WTC11 (cell line): ENCODE measurements around the gene ATP2A3. TPM values are rescaled to one million over a fixed set of nuclear protein-coding genes. Genes with fewer than 3 reads are reported as not detected.

Experiments
- ATAC-seq: fragments of 200-7000 bp; cut with Tn5 transposase; 2 replicates; pipeline ENCODE4 v1.10.0; 2021; ENCODE audit warnings: mild to moderate bottlenecking, moderate library complexity
- CTCF ChIA-PET: fragments of 300-600 bp; sonication (Branson Sonifier 250); formaldehyde crosslinking; loops from one replicate; lab custom pipeline; 2021; ENCODE audit warnings: antibody characterized with exemption; lab: Charles Lee
- POLR2A ChIA-PET: fragments of 350-600 bp; sonication (Branson Sonifier 250); formaldehyde crosslinking; loops from one replicate; lab custom pipeline; 2021; ENCODE audit warnings: antibody characterized with exemption; lab: Charles Lee
- DNase-seq: peaks from one replicate; pipeline ENCODE4 v3.0.0; 2021; ENCODE audit warnings: low spot score
- H3K27ac Mint-ChIP-seq: 2 replicates; pipeline ENCODE4 v1.8.0; 2021; ENCODE audit warnings: mixed read lengths
- H3K27me3 Mint-ChIP-seq: 2 replicates; pipeline ENCODE4 v1.8.0; 2021; ENCODE audit warnings: low read depth, mild to moderate bottlenecking, moderate library complexity, mixed read lengths
- H3K36me3 Mint-ChIP-seq: 2 replicates; pipeline ENCODE4 v1.8.0; 2021; ENCODE audit warnings: mixed read lengths
- H3K4me1 Mint-ChIP-seq: 2 replicates; pipeline ENCODE4 v1.8.0; 2022; ENCODE audit warnings: mixed read lengths
- H3K4me3 Mint-ChIP-seq: 2 replicates; pipeline ENCODE4 v1.8.0; 2021; ENCODE audit warnings: mild to moderate bottlenecking, moderate library complexity, mixed read lengths
- H3K9me3 Mint-ChIP-seq: 2 replicates; pipeline ENCODE4 v1.8.0; 2021; ENCODE audit warnings: mixed read lengths
- ATF1 ChIP-seq: sonication (generic); formaldehyde crosslinking; IDR thresholded peaks from 2 replicates; pipeline ENCODE4 v1.8.1; 2023; ENCODE audit warnings: mild to moderate bottlenecking, moderate library complexity, missing genetic modification reagents
- FOXJ3 ChIP-seq: sonication (generic); formaldehyde crosslinking; IDR thresholded peaks from 2 replicates; pipeline ENCODE4 v1.9.0; 2021; ENCODE audit warnings: missing genetic modification reagents, mild to moderate bottlenecking, borderline replicate concordance
- NFATC4 ChIP-seq: fragments of 250-450 bp; sonication (Bioruptor Pico); IDR thresholded peaks from 2 replicates; pipeline ENCODE4 v1.9.0; 2021; ENCODE audit warnings: mild to moderate bottlenecking
- NR1H2 ChIP-seq: sonication (generic); formaldehyde crosslinking; IDR thresholded peaks from 2 replicates; pipeline ENCODE4 v1.9.0; 2021; ENCODE audit warnings: mild to moderate bottlenecking, moderate library complexity, missing genetic modification reagents
- SMAD4 ChIP-seq: sonication (generic); formaldehyde crosslinking; IDR thresholded peaks from 2 replicates; pipeline ENCODE4 v1.8.0; 2022; ENCODE audit warnings: mild to moderate bottlenecking, missing genetic modification reagents
- SP1 ChIP-seq: sonication (generic); formaldehyde crosslinking; conservative IDR thresholded peaks from 2 replicates; pipeline ENCODE4 v1.8.1; 2022; ENCODE audit warnings: missing genetic modification reagents
- TEAD4 ChIP-seq: sonication (generic); formaldehyde crosslinking; IDR thresholded peaks from 2 replicates; pipeline ENCODE4 v1.8.0; 2022; ENCODE audit warnings: mild to moderate bottlenecking, missing genetic modification reagents
- ZBTB21 ChIP-seq: sonication (generic); formaldehyde crosslinking; IDR thresholded peaks from 2 replicates; pipeline ENCODE4 v1.8.1; 2023; ENCODE audit warnings: mild to moderate bottlenecking, missing genetic modification reagents, borderline replicate concordance
- ZNF416 ChIP-seq: fragments of 250-450 bp; sonication (Bioruptor Pico); IDR thresholded peaks from 2 replicates; pipeline ENCODE4 v1.9.0; 2021; ENCODE audit warnings: mild to moderate bottlenecking, inconsistent platforms
- total RNA-seq: library from RNA; stranded (reverse); gene quantifications from 3 replicates; pipeline ENCODE4 v1.2.3, GENCODE V29; 2021
- TF ChIP-seq, protein P1 (sequence below): sonication (generic); formaldehyde crosslinking; IDR thresholded peaks from 2 replicates; pipeline ENCODE4 v1.8.0; 2022; ENCODE audit warnings: mild to moderate bottlenecking, missing genetic modification reagents
- TF ChIP-seq, protein P2 (sequence below): sonication (generic); formaldehyde crosslinking; IDR thresholded peaks from 2 replicates; pipeline ENCODE4 v1.8.1; 2022; ENCODE audit warnings: mild to moderate bottlenecking, missing genetic modification reagents, moderate library complexity, borderline replicate concordance
- TF ChIP-seq, protein P3 (sequence below): fragments of 250-450 bp; sonication (Bioruptor Pico); IDR thresholded peaks from 2 replicates; pipeline ENCODE4 v1.9.0; 2021; ENCODE audit warnings: mild to moderate bottlenecking
- TF ChIP-seq, protein P4 (sequence below): sonication (generic); formaldehyde crosslinking; IDR thresholded peaks from 2 replicates; pipeline ENCODE4 v1.8.1; 2022; ENCODE audit warnings: missing genetic modification reagents, borderline replicate concordance
- TF ChIP-seq, protein P5 (sequence below): fragments of 250-450 bp; sonication (Bioruptor Pico); IDR thresholded peaks from 2 replicates; pipeline ENCODE4 v1.9.0; 2021; ENCODE audit warnings: mild to moderate bottlenecking, borderline replicate concordance
- TF ChIP-seq, protein P6 (sequence below): sonication (generic); formaldehyde crosslinking; IDR thresholded peaks from 2 replicates; pipeline ENCODE4 v1.8.1; 2023; ENCODE audit warnings: mild to moderate bottlenecking, missing genetic modification reagents, borderline replicate concordance
- TF ChIP-seq, protein P7 (sequence below): fragments of 250-450 bp; sonication (Bioruptor Pico); IDR thresholded peaks from 2 replicates; pipeline ENCODE4 v1.9.0; 2021; ENCODE audit warnings: mild to moderate bottlenecking
- TF ChIP-seq, protein P8 (sequence below): sonication (generic); formaldehyde crosslinking; IDR thresholded peaks from 2 replicates; pipeline ENCODE4 v1.8.0; 2023; ENCODE audit warnings: missing genetic modification reagents
- TF ChIP-seq, protein P9 (sequence below): fragments of 250-450 bp; sonication (Bioruptor Pico); IDR thresholded peaks from 2 replicates; pipeline ENCODE4 v1.9.0; 2021; ENCODE audit warnings: moderate library complexity, mild to moderate bottlenecking, inconsistent platforms, borderline replicate concordance

Gene ATP2A3
- total RNA-seq, 1 experiment from 2014 or later = 37.8 TPM

DNA sequence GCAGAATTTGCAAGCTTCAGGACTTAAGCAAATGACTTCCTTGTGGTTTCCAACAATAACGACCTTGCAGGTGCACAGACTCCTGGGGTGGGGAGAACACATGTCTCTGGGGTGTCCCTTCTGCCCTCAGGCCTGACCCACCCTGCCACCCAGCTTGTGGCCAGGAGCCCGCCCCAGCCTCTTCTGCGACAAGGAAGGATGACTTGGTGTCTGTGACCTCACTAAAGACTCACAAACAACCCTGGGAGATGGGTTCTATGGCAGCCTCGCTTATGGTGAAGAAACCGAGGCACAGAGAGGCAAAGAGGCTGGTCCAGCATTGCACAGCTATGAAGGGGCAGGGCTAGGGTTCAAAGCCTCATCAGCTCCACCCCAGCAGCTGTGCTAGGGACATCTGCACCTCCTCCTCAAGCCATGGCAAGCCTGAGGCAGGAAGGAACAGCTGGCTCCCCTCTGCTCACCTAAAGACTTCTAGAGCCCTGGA is 2.6 kb downstream of the ATP2A3 start:
- TF ChIP-seq, protein P1, sequence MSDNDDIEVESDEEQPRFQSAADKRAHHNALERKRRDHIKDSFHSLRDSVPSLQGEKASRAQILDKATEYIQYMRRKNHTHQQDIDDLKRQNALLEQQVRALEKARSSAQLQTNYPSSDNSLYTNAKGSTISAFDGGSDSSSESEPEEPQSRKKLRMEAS (CRISPR knock-in tag) = no peak
- TF ChIP-seq, protein P2, sequence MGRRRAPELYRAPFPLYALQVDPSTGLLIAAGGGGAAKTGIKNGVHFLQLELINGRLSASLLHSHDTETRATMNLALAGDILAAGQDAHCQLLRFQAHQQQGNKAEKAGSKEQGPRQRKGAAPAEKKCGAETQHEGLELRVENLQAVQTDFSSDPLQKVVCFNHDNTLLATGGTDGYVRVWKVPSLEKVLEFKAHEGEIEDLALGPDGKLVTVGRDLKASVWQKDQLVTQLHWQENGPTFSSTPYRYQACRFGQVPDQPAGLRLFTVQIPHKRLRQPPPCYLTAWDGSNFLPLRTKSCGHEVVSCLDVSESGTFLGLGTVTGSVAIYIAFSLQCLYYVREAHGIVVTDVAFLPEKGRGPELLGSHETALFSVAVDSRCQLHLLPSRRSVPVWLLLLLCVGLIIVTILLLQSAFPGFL (CRISPR knock-in tag) = no peak
- TF ChIP-seq SMAD4 (CRISPR knock-in tag) = no peak
- TF ChIP-seq NR1H2 (CRISPR knock-in tag) = no peak
- TF ChIP-seq SP1 = no peak
- TF ChIP-seq FOXJ3 = no peak
- TF ChIP-seq ATF1 (CRISPR knock-in tag) = no peak
- TF ChIP-seq, protein P3, sequence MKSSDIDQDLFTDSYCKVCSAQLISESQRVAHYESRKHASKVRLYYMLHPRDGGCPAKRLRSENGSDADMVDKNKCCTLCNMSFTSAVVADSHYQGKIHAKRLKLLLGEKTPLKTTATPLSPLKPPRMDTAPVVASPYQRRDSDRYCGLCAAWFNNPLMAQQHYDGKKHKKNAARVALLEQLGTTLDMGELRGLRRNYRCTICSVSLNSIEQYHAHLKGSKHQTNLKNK = no peak
- TF ChIP-seq, protein P4, sequence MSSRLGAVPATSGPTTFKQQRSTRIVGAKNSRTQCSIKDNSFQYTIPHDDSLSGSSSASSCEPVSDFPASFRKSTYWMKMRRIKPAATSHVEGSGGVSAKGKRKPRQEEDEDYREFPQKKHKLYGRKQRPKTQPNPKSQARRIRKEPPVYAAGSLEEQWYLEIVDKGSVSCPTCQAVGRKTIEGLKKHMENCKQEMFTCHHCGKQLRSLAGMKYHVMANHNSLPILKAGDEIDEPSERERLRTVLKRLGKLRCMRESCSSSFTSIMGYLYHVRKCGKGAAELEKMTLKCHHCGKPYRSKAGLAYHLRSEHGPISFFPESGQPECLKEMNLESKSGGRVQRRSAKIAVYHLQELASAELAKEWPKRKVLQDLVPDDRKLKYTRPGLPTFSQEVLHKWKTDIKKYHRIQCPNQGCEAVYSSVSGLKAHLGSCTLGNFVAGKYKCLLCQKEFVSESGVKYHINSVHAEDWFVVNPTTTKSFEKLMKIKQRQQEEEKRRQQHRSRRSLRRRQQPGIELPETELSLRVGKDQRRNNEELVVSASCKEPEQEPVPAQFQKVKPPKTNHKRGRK (CRISPR knock-in tag) = no peak
- no peak for TF ChIP-seq ZBTB21
- TF ChIP-seq, protein P5, sequence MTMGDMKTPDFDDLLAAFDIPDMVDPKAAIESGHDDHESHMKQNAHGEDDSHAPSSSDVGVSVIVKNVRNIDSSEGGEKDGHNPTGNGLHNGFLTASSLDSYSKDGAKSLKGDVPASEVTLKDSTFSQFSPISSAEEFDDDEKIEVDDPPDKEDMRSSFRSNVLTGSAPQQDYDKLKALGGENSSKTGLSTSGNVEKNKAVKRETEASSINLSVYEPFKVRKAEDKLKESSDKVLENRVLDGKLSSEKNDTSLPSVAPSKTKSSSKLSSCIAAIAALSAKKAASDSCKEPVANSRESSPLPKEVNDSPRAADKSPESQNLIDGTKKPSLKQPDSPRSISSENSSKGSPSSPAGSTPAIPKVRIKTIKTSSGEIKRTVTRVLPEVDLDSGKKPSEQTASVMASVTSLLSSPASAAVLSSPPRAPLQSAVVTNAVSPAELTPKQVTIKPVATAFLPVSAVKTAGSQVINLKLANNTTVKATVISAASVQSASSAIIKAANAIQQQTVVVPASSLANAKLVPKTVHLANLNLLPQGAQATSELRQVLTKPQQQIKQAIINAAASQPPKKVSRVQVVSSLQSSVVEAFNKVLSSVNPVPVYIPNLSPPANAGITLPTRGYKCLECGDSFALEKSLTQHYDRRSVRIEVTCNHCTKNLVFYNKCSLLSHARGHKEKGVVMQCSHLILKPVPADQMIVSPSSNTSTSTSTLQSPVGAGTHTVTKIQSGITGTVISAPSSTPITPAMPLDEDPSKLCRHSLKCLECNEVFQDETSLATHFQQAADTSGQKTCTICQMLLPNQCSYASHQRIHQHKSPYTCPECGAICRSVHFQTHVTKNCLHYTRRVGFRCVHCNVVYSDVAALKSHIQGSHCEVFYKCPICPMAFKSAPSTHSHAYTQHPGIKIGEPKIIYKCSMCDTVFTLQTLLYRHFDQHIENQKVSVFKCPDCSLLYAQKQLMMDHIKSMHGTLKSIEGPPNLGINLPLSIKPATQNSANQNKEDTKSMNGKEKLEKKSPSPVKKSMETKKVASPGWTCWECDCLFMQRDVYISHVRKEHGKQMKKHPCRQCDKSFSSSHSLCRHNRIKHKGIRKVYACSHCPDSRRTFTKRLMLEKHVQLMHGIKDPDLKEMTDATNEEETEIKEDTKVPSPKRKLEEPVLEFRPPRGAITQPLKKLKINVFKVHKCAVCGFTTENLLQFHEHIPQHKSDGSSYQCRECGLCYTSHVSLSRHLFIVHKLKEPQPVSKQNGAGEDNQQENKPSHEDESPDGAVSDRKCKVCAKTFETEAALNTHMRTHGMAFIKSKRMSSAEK (CRISPR knock-in tag) = no peak
- TF ChIP-seq, protein P6, sequence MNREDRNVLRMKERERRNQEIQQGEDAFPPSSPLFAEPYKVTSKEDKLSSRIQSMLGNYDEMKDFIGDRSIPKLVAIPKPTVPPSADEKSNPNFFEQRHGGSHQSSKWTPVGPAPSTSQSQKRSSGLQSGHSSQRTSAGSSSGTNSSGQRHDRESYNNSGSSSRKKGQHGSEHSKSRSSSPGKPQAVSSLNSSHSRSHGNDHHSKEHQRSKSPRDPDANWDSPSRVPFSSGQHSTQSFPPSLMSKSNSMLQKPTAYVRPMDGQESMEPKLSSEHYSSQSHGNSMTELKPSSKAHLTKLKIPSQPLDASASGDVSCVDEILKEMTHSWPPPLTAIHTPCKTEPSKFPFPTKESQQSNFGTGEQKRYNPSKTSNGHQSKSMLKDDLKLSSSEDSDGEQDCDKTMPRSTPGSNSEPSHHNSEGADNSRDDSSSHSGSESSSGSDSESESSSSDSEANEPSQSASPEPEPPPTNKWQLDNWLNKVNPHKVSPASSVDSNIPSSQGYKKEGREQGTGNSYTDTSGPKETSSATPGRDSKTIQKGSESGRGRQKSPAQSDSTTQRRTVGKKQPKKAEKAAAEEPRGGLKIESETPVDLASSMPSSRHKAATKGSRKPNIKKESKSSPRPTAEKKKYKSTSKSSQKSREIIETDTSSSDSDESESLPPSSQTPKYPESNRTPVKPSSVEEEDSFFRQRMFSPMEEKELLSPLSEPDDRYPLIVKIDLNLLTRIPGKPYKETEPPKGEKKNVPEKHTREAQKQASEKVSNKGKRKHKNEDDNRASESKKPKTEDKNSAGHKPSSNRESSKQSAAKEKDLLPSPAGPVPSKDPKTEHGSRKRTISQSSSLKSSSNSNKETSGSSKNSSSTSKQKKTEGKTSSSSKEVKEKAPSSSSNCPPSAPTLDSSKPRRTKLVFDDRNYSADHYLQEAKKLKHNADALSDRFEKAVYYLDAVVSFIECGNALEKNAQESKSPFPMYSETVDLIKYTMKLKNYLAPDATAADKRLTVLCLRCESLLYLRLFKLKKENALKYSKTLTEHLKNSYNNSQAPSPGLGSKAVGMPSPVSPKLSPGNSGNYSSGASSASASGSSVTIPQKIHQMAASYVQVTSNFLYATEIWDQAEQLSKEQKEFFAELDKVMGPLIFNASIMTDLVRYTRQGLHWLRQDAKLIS (CRISPR knock-in tag) = no peak
- TF ChIP-seq, protein P7, sequence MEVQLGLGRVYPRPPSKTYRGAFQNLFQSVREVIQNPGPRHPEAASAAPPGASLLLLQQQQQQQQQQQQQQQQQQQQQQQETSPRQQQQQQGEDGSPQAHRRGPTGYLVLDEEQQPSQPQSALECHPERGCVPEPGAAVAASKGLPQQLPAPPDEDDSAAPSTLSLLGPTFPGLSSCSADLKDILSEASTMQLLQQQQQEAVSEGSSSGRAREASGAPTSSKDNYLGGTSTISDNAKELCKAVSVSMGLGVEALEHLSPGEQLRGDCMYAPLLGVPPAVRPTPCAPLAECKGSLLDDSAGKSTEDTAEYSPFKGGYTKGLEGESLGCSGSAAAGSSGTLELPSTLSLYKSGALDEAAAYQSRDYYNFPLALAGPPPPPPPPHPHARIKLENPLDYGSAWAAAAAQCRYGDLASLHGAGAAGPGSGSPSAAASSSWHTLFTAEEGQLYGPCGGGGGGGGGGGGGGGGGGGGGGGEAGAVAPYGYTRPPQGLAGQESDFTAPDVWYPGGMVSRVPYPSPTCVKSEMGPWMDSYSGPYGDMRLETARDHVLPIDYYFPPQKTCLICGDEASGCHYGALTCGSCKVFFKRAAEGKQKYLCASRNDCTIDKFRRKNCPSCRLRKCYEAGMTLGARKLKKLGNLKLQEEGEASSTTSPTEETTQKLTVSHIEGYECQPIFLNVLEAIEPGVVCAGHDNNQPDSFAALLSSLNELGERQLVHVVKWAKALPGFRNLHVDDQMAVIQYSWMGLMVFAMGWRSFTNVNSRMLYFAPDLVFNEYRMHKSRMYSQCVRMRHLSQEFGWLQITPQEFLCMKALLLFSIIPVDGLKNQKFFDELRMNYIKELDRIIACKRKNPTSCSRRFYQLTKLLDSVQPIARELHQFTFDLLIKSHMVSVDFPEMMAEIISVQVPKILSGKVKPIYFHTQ = no peak
- no peak for TF ChIP-seq NFATC4 (CRISPR knock-in tag)
- TF ChIP-seq, protein P8, sequence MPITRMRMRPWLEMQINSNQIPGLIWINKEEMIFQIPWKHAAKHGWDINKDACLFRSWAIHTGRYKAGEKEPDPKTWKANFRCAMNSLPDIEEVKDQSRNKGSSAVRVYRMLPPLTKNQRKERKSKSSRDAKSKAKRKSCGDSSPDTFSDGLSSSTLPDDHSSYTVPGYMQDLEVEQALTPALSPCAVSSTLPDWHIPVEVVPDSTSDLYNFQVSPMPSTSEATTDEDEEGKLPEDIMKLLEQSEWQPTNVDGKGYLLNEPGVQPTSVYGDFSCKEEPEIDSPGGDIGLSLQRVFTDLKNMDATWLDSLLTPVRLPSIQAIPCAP = no peak
- TF ChIP-seq, protein P9, sequence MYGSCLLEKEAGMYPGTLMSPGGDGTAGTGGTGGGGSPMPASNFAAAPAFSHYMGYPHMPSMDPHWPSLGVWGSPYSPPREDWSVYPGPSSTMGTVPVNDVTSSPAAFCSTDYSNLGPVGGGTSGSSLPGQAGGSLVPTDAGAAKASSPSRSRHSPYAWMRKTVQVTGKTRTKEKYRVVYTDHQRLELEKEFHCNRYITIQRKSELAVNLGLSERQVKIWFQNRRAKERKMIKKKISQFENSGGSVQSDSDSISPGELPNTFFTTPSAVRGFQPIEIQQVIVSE (CRISPR knock-in tag) = no peak
- no peak for TF ChIP-seq TEAD4 (CRISPR knock-in tag)
- no peak for TF ChIP-seq ZNF416
- Mint-ChIP-seq H3K27ac (no peak overlapping the region), H3K27me3 (peaks cover 12% of the 10 kb centered on the region), H3K9me3 (no peaks in the 10 kb centered on the region), H3K4me3 (no peak overlapping the region), H3K4me1 (peaks cover 60% of the 10 kb centered on the region), H3K36me3 (no peaks in the 10 kb centered on the region)
- ChIA-PET POLR2A (no interaction called here), CTCF (interaction anchor here (1.0 to 1.3 kb wide), 2 partner anchors 15 to 27 kb away, joined by 3 to 6 read pairs; no protein-coding TSS in a partner anchor)
- ATAC-seq = no peak
- DNase-seq = no peak
